Right lung (tissue), 5 donors: ENCODE measurements around the gene EPHA10. TPM values are rescaled to one million over a fixed set of nuclear protein-coding genes. Genes with fewer than 3 reads are reported as not detected.
"Not testable (repeated sequence)": the region's sequence is repeated elsewhere in the genome, so short reads cannot be mapped to it uniquely, and the experiment has no call there.

Experiments
- DNase-seq, 2 donors: peaks; one replicate each; pipeline ENCODE4 v3.0.0-alpha.2; 2013
- polyA plus RNA-seq, 5 donors: library from polyadenylated mRNA; unstranded; fragments of 120-200 nt; gene quantifications; one replicate each; pipeline versions ENCODE4 v1.2.1 to v1.2.3, GENCODE V29; 2013; ENCODE audit warnings: inconsistent platforms in 1 of 5, low replicate concordance in 1 of 5; ENCODE audit not compliant: insufficient read length in 5 of 5, insufficient read depth in 1 of 5

Gene EPHA10
- polyA plus RNA-seq, 5 donors = 0.14 to 0.30 (median 0.27) TPM

DNA sequence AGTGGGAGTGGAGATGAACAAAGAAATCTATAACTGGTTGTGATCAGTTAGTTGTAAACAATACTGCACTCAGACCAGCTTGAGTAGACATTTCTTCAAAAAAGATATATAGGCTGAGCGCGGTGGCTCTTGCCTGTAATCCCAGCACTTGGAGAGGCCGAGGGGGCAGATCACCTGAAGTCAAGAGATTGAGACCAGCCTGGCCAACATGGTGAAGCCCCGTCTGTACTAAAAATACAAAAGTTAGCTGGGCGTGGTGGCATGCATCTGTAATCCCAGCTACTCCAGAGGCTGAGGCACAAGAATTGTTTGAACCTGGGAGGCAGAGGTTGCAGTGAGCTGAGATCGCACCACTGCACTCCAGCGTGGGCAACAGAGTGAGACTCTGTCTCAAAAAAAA, 26.9 kb downstream of the EPHA10 start:
- not testable (repeated sequence) for DNase-seq

GRCh38 chr1:37734629-37735591, 30.0 kb downstream of the EPHA10 start:
- DNase-seq = no peak

DNA sequence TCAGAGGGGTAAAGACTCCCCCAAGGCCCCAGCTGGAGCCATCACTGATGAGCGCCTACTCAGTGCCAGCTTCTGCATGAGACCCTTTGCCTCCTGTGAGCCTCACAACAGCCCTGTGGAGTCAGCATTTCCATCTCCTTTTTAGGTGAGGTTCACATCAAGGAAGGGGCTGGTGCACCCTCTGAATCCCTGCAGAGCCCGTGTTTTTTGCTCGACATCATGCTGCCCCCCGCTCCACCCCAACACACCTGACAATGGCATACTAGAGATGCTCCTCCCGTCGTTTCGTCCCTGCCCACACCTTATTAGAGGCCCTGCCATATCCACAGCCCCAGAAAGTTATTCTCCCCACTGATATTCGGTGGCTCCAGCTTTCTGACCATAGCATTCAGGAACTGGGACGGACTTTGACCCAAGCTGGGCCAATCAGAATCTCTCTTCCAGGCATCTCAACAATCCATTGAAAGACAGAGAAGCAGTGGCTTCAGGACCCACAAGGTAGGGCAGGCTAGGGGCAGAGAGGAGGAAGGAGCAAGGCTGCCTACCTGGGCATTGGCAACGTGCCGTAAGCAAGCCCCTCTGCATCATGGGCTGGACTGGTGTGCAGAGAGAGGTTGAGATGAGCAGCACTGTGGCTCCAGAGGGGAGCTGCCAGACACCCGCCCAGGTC, 32.7 kb downstream of the EPHA10 start:
- DNase-seq = no peak

DNA sequence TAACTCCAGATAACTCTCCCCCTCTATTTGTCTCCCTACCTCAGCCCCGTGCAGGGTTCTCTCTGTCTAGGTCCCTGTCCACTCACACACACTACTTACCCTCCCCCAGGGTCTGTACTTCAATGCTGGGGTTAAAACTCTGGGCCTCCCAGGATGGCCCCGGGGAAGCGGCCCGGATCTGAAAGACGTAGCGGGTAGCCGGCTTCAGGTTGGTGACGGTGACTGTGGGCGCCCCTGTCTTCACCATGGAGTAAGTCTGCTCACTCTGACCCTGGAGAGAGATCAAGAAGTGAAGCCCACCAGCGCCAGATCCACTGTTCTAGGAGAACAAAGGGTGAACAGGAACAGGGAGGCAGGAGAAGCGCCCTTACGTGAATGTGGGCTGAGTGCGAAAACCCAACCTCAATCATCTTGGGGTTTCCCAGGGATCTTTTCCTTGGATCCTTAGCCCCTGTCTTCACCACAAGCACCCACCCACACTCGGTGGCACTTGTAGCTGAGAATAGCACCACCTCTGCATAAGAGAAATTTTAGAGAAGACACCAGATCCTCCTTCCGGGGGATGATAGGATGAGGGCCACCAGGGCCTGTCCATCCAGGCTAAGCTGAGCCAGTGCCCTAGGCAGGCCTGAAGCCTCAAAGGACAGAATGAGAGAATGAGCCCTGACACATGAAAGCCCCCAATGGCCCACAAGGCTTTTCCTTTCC, 33.5 kb downstream of the EPHA10 start:
- DNase-seq = no peak

DNA sequence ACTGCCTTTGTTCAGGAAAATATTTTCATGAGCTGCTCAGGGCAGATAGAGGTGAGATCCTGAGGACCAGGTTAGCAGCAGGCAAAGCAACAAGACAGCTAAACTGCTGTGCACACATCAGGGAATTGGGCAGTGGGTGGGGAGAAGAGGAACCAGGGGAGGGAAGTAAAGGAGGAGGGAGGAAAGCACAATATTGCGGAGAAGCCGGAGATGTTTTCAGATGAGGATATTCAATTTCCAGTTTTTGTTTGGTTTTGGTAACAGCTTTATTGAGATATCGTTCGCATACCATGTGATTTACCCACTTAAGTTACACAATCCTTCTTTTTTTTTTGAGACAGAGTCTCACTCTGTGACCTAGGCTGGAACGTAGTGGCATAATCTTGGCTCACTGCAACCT, 34.5 kb downstream of the EPHA10 start:
- DNase-seq = no peak

DNA sequence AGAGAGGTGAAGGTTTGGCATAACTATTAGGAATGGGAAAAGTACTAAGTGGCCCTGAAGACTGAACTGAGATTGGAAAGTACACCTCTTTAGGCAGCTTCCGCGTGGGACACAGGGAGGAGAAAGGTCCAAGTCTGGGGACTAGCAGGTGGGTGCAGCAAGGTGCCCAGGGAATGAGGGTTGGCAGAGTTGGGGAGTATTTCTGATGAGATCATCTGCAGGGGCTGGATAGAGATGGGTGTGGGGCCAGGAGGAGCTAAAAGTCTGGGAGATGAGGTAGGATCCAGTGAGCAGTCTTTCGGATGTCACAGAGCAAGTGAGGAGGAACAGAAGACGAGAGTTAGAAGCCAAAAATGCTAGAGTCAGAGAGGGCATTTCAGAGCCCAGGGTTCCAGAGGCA, 36.5 kb downstream of the EPHA10 start:
- DNase-seq = no peak

DNA sequence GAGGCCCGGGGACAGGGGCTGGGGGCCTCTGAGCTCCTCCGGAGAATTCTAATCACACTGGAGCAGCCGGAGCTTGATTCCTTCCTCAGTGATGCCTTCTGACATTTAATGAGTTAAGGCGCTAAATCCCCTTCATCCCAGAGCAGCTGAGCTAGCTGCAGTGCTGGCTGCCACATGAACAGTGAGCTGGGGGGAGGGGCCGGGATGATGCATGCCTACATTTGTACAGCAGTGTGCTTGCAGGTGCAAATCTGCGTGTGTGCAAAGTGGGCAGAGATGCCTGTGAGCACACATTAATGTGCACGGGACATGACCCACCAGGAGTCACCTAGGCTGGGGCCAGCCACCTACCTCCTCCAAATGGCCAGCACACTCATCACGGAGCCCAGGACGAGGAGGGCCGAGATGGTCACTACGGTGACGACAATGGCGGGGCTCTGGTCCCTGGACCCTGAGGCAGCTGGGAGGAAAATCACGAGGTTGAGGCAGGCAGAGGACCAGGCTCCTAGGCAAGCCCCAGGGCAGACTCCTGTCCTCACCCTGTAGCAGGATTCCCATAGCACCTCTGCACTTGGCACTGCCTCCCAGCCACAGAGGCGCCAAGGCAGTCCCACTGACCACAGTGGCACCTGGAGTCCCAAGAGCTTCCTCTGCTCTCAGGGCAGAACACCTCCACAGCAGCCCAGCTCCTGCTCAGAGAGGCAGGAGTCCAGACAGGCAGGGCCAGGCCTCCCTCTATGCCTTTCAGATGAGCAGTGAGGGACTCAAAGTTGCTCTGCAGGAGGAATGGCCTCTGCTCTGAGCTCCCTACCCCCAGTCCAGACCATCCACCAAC, 38.0 kb downstream of the EPHA10 start:
- no peak for DNase-seq

GRCh38 chr1:37725851-37726613, 38.9 kb downstream of the EPHA10 start:
- DNase-seq = no peak

DNA sequence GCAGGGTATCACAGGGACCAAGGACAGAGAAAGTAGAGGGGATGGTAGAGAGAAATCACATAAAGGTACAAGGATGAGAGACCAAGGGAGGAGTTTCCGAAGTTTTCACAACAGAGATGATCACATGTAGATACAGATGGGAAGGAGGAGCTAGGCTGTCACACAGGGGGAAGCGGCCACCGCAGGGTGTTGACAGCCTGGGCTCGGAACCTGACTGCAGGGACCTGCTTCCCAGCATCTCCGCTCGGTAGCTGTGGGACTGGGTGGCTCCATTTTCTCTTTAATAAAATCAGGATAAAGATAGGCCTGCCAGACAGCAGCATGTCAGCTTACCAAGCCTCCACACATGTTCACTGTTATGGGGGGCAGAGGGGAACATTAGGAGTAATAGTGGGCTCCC, 40.3 kb downstream of the EPHA10 start:
- DNase-seq = no peak

GRCh38 chr1:37723390-37724078, 41.4 kb downstream of the EPHA10 start:
- DNase-seq = no peak

- no peak for DNase-seq
Measured at GRCh38 chr1:37723072-37723389, 41.9 kb downstream of the EPHA10 start.

DNA sequence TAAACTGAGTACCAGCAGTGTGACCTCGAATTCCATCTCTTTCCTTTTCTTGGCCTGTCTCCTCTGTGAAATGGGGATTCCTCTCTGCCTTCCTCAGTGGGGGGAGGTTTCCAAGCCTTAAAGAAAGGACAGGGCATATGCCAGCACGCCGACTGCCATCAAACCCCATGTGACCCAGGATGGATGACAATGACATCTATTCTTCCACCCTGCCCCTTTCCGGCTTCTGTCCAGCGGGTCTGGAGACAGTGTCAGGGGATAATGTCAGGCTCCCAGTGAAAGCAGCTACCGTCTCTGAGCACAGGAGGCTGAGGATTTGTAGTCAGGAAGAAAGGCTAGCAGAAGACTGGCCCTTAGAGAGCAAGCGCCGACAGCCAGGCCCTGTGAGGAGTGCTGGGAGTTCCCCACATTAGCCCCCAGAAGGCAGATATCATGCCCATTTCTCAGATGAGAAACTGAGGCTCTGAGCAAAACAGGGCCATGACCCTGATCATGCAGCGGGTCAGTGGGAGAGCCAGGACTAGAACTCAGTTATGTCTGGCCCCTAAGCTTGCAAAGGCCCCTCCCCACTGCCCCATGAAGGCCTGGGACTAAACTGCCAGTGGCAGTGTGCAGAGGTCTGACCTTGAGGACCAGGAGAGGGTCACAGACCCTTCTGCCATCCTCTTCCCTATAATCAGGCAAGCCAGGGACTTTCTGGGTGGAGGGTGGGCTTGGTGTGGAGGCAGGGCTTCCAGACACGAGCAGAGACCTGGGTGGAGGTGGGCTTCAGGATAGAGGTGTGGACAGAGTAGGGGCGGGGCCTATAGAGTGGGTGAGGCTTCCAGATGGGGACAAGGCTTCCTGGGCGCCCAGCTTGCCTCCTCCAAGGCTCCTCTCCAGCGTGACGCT, 42.5 kb downstream of the EPHA10 start:
- DNase-seq = no peak

GRCh38 chr1:37721565-37721964, 43.4 kb downstream of the EPHA10 start:
- DNase-seq = no peak

GRCh38 chr1:37720231-37721130, 44.4 kb downstream of the EPHA10 start:
- no peak for DNase-seq

DNA sequence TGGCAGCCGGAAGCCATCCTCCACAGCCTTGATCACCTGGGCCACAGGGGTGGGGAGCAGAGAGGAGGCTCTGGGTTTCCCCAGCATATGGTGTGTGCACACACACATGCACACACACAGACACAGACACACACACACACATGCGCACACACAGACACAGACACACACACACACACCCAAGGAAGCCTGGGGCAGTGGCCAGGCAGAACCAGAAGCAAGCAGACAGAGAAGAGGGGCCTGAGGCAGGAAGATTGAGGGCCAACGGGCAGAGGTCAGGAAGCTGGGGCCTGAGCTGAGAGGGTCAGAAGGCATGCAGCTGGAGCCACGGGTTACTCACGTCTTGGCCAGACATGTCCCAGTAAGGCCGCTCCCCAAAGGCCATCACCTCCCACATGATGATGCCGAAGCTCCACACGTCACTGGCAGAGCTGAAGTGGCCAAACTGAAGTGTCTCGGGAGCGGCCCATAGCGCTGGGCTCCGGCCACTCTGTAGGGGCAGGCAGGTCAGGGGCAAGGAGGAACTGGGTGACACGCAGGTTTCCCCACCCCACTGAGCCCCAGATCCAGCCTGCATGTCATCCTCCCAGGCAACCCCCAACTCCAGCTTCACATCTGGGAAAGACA, 45.2 kb downstream of the EPHA10 start:
- no peak for DNase-seq

DNA sequence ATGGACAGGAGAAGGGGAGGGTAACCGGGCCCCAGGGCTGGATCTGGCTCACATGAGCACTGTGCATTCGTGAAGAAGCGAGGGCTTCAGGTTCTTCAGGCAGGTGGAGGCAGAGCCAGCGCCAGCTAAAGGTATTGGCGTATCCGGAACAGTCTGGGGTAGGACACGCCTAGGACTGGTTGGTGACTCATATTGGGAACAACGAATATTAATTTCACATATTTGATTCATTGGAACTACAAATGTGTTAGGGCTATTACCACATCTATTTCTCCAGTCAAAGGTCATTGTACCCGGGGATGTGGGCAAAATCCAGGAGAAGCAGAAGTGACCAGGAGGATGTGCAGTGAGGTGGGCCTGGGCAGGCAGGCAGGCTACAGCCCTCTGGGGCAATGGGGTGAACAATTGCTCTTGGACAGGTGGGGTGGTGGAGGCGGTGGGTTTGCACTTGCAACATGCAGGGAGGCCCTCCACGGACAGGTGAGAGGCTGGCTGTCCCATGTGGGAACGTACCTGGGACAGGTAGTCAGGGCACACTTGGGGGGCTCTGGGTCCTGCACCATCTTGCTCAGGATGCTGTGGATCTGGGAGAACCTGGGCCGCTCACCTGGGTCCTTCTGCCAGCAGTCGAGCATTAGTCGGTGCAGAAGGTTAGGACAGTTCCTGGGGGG, 45.9 kb downstream of the EPHA10 start:
- no peak for DNase-seq
